GM18499 (cell line): ENCODE data around the gene LRRC34.

ENCODE experiments used
- ATAC-seq: cut with Tn5 transposase; IDR thresholded peaks from one replicate; pipeline ENCODE4 v1.9.1; 2021; ENCODE audit warnings: moderate number of reproducible peaks; ENCODE audit not compliant: insufficient read depth, unreplicated experiment

LRRC34 gene, protein sequence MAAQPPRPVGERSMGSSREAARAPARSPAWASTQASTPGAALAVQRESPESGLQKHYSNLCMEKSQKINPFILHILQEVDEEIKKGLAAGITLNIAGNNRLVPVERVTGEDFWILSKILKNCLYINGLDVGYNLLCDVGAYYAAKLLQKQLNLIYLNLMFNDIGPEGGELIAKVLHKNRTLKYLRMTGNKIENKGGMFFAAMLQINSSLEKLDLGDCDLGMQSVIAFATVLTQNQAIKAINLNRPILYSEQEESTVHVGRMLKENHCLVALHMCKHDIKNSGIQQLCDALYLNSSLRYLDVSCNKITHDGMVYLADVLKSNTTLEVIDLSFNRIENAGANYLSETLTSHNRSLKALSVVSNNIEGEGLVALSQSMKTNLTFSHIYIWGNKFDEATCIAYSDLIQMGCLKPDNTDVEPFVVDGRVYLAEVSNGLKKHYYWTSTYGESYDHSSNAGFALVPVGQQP

DNA sequence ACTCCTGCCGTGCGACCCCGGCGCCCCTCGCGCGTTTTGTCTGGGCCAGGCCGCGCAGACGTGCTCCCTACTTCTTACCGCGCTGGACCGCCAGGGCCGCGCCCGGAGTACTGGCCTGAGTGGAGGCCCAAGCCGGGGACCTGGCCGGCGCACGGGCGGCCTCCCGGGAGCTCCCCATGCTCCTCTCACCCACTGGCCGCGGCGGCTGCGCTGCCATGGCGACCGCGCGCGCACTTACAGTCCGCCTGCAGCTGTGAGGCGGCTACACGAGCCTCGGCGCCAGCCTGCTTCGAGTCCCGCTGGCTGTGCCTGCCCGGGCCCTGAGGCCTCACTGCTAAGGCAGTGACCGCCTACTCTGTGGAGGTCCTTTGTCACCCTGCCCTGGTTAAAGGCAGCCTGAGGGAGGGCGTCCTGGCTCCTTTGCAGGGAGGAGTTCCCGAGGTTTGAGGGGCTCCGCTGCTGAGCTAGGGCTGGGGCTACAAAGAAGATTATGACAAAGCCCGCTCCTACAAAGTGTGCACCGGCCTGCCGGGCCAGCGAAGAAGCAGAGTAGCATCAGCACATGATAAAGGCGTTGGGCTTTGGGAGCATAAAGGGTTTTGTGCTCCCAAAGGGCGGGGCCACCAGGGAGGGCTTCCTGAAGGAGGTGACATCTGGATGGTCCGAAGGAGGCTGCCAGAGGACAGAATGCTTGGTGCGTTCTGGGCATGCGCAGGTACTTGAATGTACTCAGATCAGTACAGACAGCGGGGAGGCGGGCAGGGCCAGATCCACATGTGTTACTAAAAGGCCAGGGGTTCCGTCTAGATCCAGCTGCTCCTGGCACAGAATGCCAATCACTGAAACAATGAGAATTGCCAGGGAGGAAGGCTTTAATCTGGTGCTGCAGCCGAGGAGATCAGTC is at the start of gene LRRC34, which contains the start of gene LRRIQ4:
Gene LRRC34, minus strand, starts transcription at position 573 of the 904 bp plus-strand sequence. Its CDS starts 356 bp downstream, at position 217.
Gene LRRIQ4, plus strand, starts transcription at position 539 of the 904 bp plus-strand sequence. CDS start 9,052 bp downstream, outside the sequence.
- ATAC-seq: peak; percentile 39

DNA sequence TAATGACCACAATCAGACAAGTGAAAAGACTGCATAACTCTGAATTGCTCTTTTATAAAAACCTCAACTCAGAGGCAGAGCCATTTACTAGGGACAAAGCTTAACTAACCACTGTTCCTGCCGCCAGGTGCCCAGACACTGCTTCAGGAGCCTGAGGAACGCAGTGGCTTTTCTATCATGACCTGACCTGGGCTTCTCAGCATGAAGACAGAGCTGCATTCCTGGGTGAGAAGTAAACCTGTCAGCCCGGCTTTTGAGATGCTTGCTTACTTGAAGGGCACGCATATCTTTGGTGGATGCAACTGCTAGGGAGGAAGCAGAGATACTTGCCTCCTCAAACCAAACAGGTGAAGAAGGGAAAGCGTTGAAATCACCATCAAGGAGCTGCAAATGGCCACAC is 49.2 kb upstream of the LRRC34 start:
- ATAC-seq: no peak

DNA sequence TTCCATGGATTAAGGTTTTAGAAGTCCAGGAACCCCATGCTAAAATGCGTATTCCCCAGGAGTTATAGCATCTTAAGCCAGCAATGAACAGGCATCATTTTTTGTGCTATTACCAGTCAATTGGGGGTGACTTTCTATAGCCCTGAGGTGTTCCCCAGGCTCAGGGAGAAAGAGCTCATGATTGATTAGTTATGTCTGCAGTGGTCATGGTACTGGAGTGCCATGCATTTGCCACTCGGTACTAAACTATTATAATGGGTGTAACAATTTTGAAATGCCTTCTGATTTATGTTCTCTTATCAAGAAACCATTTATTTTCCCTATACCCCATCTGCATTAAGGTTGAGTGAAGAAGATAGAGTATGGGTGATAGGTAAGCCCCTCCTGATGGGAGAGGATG is 45.1 kb upstream of the LRRC34 start:
- no peak for ATAC-seq

DNA sequence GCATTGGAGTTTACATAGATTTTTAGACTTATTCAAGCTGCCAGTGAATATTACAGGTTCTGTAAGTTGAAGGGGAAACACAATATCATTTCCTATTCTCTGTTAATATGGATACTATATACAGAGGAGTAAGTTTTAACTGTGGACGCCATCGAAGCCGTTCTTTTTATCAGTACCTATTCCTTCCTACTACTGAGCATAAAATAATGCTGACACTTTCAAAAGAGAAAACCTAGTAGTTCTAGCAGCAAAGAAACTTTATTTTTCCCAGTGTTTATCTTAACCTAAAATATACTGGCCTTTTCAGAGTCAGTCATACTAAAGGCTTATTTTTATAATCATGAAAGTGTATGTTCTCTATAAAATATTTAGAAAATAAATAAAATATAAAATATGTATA is 42.8 kb upstream of the LRRC34 start:
- ATAC-seq: no peak

DNA sequence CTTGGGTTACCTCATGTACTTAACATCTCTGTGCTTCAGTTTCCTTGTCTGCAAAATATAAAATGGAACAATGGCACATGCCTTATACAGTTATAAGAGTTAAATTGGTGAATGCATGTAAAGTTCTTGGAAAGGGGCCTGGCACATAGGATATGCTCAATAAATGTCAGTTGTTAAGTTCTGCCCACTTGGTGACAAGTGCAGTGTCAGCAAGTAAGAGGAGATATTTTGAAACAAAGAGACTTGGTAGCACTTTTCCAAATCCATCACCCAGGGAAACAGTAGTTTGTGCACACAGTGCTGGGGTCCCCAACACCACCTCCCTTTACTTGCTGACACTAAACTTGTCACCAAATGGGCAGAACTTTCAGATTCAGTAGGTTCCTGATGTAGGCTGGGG is 37.9 kb upstream of the LRRC34 start:
- ATAC-seq: no peak

DNA sequence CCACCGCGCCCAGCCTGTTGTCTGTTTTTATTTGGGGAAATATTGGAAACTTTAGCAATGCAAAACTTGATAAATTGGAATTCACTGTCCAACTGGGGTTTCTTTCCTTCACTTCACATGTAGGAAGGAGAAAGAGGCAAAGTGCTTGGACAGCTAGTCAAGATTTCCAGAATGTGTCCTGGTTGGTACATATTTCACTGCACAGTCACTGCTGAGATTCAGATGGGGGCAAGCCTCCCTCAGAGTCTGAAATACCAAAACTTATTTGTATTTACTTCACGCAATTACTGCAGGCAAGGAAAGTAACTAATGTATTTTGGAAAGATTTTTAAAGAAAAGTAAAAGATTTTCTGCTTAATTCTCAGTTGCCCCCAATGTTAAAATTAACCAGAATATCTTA is 36.0 kb upstream of the LRRC34 start:
- no peak for ATAC-seq

DNA sequence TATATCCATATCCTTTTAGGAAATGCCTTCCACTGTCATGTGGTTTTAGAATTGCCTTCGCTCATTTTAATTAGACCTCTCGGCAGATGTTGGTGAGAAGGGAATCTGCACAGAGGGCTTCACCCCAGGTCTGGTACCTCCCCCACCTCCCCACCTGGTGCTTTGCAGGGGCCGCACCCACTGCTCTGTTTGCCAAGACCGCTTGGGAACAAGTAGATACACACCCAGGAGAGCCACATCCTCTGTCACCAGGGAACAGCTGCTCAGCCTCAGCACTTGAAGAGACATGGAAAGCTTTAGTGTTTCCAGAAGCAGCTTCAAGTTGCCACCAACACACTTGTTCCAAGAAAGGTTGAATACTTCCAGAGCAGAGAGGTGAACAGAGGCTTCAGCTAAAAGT is 35.2 kb upstream of the LRRC34 start:
- no peak for ATAC-seq

DNA sequence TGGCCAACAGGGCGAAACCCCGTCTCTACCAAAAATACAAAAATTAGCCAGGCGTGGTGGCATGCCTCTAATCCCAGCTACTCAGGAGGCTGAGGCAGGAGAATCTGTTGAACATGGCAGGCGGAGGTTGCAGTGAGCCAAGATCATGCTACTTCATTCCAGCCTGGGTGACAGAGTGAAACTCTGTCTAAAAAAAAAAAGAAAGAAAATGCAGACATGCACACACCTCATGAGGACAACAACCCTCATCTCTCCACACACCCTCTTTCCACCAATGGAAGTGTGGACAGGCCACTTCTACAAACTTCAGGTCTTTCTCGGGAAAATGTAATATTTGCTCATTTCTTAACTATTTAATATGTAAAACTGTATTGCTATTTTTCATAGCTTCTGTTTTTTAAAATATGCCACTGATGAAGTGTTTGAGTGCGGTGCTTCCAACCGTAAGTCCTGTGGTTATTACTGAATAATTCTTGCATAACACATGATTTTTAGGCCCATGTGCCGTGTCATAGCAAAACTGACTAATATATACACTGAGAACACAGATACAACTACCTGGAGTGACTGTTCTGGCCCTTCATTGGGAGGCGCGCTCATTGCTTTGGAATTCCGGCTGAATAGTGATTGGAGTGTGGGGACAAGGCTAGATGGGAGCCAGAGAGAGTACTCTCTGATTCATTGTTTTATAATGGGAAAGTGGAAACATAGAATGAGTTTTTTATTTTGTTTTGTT is 33.9 kb upstream of the LRRC34 start:
- ATAC-seq: peak; percentile 93

DNA sequence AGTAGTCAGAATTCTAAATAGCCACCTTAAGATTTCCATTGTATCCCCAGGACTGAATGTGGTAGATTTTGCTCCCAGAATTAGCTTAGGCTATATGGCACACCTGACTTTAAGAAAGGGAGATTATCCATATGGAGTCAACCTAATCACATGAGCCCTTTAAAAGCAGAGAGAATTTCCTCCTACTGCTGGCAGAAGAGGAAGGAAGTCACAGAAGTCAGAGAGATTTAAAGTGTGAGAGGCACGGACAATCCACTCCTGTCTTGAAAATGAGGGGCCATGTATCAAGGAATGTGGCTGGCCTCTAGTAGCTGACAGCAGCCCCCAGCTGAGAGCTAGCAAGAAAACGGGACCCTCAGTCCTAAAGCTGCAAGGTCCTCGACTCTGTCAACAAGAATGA is 30.3 kb upstream of the LRRC34 start:
- no peak for ATAC-seq

DNA sequence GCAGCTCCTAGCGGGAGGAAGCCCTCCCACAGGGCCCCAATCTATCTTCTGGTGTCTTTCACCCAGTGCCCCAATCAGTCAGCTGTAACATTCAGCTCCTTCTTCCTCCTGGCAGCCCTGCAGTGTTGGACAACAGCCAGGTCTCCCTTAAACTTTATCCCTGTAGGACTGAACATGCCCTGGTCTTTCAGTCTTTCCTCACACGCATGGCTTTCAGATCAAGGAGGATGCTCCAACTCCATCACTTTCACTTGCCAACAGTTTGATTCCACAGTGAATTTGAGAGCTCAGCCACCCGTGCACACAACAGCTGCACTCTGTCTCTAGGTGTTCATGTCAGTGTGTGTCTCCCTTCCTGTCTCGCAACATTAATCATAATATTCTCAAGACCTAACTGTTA is 28.5 kb upstream of the LRRC34 start:
- ATAC-seq: no peak

DNA sequence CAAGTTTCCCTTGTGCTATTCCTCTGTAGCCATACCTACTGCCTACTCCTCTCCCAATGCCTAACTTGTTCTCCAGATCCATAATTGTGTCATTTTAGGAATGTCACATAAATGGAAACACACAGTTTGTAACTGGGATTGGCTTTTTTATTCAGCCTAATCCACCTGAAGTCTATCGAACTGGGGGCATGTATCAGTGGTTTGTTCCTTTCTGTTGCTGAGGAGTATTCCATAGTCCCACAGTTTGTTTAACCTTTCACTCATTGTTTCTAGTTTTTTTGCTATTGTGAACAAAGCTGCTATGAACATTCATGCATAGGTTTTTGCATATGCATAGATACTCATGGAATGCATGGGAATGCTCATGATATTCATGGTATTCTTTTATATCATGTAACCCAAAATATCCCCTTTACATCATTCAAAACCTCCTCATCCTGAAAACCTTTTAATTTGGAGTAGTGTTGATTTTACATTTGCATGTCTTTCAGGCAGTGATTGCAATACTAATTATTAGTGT is 25.9 kb upstream of the LRRC34 start:
- ATAC-seq: no peak

DNA sequence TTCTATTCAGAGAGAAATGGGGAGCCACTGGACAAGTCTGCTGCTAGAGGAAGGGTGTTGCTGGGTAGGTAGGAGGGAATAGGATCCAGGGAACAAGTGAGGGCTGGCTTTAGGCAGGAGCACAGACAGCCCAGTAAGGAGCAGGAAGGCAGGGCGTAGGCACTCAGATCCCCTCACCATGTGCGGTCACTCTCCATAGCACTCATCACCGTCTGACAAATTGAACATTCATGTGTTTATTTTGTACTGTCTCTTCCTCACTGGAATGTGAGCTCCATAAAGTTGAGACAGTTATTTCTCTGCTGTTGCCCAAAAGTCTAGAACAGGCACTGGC is 24.2 kb upstream of the LRRC34 start:
- no peak for ATAC-seq

DNA sequence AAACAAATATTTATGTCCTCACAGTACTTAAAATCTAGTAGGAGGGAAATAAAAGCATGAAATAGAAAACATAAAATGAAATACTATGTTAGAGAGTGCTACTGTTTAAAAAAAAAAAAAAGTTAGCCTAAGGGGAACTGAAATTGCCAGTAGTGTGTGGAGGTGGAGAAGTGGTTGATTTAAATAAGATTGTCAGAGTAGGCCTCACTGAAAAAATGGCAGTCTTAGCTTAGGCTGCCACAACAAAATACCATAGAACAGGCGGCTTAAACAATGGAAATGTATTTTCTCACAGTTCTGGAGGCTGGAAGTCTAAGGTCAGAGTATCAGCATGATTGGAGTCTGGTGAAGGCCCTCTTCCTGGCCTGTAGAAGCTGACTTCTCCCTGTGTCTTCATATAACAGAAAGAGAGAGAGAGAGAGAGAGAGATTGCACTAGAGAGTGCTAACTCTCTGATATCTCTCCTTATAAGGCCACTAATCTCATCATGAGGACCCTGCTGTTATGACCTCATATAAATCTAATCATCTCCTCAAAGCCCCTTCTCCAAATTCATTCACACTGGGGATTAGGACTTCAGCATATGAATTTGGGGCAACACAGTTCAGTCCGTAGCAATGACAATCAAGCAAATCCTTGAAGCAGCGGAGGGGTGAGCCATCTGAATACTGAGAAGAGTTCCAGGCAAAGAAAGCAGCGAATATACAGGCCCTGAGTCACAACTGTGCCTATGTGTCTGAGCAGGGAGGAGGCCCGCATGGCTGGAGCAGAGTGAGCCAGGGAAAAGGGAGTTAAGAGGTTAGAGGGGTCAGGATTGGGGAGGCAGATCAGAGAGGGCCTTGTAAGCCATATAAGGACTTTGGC is 23.6 kb upstream of the LRRC34 start:
- ATAC-seq: peak; percentile 71

DNA sequence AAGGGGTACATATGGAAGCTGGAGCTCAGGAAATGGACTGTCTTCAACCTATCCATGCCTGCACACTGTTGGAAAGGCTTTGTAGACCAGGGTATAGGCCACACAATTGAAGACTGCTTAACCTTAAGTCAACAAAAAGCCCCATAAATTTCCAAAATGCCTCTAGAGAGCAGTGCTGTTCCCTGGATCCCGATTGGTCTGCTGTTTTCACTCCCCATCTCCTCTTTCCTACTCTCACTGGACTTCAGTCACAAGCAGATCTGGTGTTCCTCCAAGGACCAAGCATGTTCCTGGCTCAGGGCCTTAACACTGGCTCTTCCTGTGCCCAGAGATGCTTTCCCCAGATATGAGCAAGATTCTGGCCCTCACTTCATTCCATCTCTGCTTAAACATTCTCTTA is 22.8 kb upstream of the LRRC34 start:
- ATAC-seq: no peak

DNA sequence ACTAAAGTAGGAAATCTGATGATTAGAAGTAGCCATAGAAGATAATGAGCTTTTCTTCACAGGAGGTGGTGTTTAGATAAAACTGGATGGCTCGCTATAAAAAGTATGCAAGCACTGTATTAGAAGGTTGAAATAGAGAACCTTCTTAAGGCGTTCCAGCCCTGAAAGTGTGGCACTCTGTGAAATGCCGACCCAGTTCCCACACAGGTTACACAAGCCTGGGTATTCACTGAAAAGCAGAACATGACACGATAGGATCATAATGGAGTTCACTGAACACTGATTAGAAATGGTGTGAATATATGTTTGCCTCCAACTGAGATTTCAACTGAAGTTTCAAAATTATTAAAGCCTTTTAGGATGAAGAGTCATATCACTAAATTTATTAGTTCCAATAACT is 15.0 kb upstream of the LRRC34 start:
- ATAC-seq: no peak

DNA sequence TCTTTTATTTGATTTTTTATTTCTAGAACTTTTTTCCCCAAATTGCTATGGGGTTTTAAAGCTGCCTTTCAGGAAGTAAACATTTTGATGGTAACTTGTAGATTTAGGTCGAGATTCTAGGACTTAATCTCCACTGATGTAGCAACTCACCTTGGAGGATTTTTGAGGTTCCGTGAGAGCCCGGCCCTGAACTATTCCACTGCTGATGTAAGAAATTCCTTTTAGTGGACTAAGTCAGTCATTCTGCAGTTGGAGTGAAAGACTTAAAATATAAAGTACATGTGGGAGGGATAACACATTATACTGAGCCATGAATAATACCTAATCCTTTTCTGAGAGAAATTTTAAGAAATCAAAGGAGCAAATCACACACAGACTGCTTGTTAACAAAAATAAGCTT is 12.6 kb upstream of the LRRC34 start:
- ATAC-seq: no peak

DNA sequence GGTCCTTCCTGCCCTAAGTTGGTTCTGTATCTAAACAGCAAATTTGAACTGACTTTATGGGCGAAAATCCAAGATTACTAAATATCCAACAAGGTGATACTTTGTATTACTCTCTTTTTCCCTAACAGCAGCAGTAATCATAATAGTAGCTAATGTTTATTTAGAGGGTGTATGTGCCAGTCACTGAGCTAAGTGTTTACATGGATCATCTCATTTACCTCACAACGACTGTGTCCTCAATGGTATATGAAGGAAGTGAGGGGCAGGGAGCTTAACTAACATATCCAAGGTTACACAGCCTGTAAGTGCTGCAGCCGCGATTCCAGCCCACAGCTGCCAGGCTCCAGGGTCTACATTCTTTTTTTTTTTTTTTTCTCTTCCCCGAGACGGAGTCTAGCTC is 10.3 kb upstream of the LRRC34 start:
- ATAC-seq: no peak

DNA sequence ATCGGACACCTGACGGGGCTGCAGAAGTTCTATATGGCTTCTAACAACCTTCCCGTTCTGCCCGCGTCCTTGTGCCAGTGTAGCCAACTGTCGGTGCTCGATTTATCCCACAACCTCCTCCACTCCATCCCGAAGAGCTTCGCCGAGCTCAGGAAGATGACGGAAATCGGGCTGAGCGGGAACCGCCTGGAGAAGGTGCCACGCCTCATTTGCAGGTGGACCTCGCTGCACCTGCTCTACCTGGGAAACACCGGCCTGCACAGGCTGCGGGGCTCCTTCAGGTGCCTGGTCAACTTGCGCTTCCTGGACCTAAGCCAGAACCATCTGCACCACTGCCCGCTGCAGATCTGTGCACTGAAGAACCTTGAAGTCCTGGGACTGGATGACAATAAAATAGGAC is 9.8 kb upstream of the LRRC34 start:
- no peak for ATAC-seq

DNA sequence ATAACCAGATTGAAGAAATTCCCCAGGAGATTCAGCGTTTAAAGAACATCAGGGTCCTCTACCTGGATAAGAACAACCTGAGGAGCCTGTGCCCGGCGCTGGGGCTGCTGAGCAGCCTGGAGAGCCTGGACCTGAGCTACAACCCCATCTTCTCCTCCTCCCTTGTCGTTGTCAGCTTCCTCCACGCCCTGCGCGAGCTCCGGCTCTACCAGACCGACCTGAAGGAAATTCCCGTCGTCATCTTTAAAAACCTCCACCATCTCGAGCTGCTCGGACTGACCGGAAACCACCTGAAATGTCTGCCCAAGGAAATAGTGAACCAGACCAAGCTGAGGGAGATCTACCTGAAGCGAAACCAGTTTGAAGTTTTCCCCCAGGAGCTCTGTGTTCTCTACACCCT is 9.4 kb upstream of the LRRC34 start:
- no peak for ATAC-seq

DNA sequence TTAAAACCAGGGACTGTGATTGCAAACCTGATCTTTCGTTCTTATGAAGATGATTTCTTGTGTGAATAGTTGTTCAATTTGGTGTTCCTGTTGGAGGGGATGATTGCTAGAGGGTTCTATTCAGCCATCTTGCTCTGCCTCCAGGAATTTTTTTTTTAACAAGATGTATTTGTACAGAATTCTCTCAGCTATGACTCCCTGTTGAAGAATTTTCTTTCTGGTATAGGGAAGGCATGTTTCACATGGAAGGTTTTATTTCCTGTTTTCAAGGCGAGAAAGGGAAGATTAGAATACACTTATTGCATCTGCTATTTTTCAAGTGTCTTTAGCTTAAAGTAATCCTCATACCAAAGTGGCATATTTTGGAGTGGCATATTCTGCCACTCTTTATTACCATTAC is 5.6 kb upstream of the LRRC34 start:
- ATAC-seq: no peak
